ENCODE measurements around the gene MMRN2.

MMRN2 gene

DNA sequence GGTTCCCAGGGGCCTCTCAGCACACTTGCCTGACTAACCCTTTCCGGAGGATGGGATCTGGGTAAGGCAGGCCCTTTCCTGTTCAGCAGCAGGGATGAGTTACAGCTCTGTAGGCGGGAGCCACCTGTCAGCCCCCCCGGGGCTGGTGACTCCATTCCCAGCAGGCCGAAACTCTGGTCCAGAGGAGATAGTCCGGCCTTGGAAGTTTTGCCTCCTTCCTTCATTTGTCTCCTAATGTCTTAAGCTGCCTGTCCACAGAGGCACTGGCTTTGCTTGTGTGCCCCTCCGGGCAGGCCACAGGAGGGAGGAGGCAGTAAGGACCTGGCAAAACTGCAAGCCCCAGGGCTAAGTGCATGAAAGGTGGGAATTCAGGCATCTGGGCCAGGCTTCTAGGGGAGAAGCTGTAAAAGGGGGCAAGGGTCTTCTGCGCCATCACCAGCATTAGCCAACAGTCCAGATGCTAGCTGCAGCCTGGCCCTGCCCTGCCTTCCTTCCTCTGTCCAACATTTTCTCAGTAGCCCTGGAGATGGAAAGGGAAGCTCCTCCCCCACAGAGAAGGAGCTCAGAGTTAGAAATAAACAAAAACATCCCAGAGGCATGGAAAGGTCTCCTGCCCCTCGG lies 12.1 kb upstream of the MMRN2 start:
- no peak for DNase-seq (ENCODE audit: low read depth in 1 of 2, low spot score in 1 of 2)

DNA sequence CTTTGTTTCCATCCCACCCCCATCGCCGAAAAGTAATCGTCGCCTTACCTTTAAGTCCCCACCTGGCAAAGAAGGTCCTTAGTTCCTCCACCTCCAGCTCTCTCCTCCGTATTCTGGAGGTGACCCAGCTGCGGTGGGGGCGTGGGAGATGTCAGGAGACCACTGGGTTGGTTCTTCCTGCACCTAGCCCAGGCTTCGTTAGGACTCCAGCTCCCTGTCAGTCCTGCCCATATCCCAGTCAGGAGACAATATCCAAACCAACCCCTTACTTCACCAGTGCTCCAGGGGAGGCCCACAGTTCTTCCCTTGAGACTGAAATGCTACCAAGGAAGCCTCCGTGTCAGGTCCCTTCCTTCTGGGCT lies 11.6 kb upstream of the MMRN2 start:
- DNase-seq (ENCODE audit: low read depth in 1 of 2, low spot score in 1 of 2) = no peak

DNA sequence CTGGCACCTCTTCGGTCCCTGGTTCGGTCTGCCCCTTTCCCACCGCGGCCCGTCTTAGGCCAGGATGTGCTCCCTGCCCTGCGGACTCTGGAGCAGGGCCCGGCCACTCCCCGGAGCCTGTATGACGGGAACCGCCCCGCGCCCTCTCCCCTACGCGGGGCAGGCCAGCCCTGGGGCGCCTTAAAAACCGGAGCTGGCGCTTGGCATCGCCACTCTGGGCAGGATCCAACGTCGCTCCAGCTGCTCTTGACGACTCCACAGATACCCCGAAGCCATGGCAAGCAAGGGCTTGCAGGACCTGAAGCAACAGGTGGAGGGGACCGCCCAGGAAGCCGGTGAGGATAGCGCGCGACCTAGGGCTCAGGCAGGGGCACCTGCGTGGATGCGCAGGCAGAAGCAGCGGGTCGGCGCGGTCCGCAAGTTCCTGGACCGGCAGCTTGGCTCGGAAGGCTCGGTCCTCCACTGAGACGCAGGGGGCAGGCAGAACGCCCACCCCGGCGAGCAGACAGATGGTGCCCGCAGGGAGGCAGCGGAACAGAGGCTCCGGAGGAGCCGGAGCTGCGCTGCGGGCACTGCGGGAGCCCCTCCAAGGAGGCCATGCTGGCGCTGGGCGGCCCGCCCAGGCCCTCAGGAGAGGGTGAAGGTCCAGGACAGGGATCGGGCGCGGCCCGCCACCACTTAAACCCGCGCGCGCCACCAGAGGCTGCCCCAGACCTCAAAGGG lies 11.0 kb upstream of the MMRN2 start, which contains the start of gene ADIRF:
TSS of gene ADIRF (plus strand) at position 212 of the 723 bp plus-strand sequence. CDS start at position 275, 63 bp downstream.
- DNase-seq (ENCODE audit: low read depth in 1 of 2, low spot score in 1 of 2) = peak in 1 of 2 donors; percentile 4

DNA sequence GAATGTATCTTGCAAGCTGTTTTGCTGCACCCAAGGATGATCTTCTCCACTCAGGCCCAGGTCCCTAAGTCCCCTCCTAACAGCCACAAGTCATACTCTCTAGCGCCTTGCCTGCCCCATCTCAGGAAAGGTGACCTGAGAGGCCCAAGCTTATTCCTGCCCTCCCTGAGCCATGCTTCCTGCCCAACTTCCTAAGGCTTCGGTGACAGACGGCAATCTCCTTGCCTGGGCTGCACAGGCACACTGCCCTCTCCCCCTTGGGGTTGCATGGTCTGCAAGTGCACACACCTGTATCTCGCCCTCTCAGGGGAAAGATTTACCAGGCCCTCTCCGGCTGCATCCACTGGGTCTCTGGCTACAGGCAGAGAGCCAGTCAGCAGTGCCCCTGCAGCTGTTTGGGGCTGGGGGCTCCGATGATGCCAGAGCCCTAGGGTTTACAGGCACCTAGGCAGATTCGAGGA lies 10.1 kb upstream of the MMRN2 start:
- DNase-seq (ENCODE audit: low read depth in 1 of 2, low spot score in 1 of 2) = peak in 1 of 2 donors; percentile 1

DNA sequence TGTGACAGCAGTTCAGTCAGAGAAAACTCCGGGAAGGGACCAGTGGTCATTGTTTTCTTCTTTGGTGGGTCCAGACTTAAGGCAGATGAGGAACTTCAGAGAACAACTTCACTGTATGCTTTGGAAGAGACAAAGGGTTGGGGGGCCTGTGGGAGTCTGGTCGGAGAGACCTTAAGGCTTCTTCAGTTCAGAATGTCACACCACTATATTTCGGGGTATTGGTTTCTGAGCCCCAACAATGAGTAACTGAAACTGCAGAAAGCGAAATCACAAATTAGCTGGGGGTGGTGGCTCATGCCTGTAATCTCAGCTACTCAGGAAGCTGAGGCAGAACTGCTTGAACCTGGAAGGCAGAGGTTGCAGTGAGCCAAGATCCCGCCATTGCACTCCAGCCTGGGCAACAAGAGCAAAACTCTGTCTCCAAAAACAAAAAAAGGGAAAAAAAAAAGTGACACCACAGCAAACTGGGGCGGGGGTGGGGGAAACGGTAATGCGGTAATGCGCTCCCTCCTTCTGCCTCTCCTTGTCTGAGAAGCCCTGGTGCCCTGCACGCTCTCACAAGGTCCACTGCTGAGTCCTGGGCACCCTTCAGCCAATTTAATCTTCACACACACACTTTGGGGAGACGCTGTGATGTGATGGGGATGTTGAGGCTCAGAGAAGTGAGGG lies 8.7 kb upstream of the MMRN2 start:
- DNase-seq (ENCODE audit: low read depth in 1 of 2, low spot score in 1 of 2) = no peak

DNA sequence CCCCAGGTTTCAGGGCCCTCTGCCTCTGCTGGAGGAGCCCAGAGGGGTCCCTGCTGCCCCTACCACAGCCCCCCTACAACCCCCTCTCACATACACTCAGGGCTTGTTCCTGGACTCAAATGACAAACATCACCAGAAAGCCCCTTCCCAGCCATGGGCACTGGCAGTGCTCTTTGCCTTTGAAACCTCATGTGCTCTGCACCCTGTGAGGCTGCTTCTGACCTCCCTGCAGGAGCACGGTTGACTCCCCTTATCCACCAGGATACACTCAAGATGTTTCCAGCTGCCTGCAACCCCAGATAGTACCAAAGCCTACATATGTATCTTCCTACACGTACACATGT lies 7.4 kb upstream of the MMRN2 start:
- no peak for DNase-seq (ENCODE audit: low read depth in 1 of 2, low spot score in 1 of 2)

DNA sequence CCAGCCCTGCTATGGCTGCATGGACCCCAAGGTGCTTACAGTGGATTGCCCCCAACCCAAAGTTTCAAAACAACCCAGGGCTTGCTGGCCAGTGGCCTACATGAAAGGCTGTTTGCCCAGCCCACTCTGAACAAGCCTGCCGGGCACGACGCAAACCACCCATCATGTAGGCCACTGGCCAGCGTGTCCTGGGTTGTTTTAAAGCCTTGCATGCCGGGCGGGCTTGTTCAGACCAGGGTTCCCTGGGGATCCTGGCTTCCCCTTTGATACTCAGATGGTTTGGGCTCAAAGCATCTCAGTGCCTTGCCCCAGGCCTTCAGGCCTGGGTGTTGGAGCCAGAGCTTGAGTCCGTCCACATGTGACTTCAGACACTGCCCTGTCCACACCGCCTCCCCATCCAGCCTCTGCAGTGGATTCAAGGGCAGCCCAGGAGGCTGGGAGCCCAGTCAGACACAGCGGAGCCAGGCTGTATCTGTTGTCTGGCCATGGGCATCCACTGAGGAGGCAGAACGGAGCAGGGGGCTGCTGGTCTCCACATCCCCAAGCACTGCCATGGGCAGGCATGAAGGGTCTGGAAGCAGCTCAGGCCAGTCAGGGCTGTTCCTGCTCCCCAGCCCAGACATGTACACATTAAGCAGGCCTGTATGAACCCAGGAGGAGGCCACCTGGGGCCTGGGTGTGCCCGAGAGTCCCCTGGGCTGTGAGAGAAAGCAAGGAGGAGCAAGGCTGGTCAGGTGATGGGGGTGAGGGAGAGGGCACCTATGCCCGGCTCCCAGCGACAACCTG lies 6.8 kb upstream of the MMRN2 start:
- DNase-seq (ENCODE audit: low read depth in 1 of 2, low spot score in 1 of 2) = peak in 1 of 2 donors; percentile 2

DNA sequence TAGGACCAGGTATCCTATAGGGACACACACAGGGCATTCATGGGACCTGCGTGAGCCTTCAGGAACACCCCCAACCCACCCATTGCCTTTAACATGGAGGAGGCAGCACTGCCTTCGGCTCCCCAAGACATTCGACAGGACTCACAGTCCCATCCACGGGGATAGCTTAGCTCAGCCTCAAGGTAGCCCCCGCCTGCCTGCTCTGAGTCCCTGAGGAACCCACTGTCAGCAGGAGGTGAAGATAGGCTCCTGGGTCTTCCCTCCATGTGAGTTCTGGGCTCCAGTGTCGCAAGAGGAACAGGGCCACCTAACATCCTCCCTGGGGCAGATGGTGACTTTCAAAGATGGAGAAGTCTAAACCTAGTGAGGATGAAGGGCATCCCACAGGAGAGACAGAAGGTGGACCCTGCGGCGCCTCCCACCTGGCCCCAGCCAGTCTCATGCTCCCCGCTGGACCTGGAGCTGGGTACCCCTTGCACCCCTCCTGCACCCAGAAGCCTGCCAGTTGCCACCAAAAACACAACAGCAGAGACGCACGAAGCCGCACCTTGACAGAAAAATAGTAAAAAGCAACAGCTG lies 6.0 kb upstream of the MMRN2 start:
- DNase-seq (ENCODE audit: low read depth in 1 of 2, low spot score in 1 of 2) = peak in 1 of 2 donors; percentile 2

DNA sequence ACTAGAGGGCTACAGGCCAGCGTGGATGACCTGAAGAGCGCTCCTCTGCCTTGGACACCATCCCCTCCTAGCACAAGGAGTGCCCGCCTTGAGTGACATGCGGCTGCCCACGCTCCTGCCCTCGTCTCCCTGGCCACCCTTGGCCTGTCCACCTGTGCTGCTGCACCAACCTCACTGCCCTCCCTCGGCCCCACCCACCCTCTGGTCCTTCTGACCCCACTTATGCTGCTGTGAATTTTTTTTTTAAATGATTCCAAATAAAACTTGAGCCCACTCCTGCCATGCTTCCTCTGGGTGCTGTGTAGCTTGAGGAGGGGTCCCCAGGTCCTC lies 5.5 kb upstream of the MMRN2 start:
- DNase-seq (ENCODE audit: low read depth in 1 of 2, low spot score in 1 of 2) = no peak

DNA sequence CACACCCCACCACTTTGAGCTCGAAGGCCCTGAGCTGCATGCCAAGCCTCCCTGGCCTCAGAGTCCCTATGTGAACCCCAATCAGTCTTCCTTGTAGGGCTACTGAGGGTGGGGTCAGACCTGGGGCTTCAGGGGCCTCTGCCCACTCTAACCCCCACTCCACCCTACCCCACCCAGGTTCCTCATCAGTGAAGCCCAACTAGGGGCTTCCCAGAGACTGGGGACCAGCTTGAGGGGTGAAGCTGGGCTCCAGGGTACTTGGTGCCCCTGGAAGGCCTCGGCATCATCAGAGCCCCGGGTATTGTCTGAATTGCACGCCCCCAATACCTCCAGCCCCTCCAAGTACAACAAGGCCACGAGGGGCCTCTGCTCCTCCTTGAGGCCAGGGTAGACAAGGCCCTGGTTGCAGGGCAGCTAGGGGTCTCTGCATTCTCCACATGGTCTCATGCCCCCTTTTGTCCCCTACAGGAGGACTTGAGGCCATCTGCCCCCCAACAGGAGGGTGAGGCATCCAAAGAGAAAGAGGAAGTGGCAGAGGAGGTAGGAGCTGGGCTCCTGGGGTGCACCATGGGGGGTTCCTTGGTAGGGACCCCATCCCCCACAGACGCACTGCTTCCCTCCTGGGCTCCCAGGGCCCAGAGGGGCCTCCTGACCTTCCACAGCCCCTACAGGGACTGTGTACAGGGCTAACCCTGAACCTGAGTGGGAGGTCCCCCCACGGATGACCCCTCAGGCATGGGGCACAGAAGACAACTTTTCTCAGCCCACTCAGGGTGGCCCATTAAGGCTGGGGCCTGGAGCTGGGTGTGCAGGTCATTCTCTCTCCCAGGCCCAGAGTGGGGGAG lies 4.9 kb upstream of the MMRN2 start:
- no peak for DNase-seq (ENCODE audit: low read depth in 1 of 2, low spot score in 1 of 2)

DNA sequence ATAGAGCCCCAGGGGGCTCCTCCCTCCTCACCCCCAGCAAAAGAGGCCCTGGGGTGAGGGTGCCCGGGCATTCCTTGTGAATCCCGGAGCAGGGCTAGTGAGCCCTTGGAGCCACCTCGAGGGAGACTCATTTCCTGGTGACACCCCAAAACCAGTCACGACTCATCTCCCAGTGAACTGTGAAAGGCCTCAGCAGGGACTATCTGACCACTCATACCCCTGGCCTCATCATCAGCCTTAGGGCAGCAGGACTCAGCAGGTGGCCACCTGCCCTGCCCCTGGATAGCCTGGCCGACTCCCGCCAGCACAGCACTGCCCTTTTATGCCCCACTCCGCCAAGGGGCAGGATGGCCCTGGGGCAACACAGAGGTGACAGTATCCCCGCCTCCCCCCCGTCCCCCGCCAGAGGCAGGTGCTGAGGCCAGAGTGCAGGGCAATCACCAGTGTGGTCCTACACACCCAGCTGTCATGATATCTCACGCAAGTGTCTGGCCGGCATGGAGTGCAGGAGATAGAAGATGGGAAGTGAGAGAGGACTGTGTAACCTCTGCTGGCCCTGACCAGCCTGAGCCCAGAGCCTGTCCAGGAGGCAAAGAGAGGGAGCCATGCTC lies 4.2 kb upstream of the MMRN2 start:
- no peak for DNase-seq (ENCODE audit: low read depth in 1 of 2, low spot score in 1 of 2)

DNA sequence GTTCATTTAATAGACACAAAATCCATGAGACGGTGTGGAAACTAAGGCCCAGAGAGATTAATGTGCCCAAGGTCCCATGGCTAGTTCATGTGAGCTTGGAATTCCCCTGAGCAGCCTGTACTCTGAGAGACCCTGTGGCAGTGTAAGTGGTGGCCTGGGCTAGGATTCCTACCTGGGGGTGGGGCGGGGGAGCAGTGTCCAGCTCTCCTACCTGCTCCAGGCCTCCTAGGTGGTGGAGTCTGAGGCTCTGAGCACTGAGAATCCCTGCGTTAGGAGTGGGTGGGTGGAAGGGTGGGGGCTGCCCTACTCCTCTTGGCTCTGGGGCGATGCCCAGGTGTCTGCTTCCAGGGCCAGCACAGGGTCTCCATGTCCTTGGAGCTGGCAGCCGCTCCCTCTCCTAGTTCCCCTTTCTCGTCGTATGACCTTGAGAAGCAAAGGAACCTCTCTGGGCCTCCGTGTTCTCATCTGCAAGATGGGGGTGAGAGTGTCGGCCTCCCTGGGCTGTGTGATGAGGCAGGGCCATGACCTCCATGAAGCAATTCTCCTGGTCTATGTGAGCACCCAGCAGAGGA lies 3.5 kb upstream of the MMRN2 start:
- DNase-seq (ENCODE audit: low read depth in 1 of 2, low spot score in 1 of 2) = no peak

DNA sequence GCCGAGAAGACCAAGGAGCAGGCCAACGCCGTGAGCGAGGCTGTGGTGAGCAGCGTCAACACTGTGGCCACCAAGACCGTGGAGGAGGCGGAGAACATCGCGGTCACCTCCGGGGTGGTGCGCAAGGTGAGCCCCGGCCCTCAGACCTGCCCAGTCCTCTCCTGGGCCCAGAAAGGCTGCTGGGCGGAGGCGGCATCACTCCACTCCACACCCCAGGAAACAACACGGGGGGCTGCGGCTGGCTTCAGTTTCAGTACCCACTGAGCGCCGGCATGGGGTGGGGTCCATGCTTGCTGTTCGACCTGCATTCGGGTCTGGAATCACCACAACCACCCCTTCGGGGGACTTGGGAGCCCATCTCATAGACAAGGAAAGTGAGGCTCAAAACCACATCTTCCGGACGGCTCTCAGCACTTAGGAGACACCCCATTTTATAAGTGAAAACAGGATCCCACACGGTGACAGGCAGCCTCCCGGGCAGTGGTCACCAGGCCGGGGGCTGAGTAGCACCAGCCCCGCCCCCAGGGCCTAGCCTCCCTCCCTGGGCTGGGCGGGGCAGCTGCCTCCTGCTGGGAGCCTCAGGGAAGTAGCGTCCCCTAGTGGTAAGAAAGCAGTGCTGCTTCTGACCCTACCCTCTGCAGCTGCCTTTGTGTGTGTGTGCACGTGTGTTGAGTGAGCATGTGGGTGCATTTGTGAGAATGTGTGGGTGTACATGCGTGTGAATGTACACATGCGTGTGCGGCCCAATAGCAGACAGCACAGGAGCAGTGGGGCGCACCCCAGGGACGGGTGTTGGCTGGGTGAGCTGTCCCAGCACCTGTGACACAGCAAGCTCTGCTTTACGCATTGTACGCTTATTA lies 2.8 kb upstream of the MMRN2 start:
- no peak for DNase-seq (ENCODE audit: low read depth in 1 of 2, low spot score in 1 of 2)

DNA sequence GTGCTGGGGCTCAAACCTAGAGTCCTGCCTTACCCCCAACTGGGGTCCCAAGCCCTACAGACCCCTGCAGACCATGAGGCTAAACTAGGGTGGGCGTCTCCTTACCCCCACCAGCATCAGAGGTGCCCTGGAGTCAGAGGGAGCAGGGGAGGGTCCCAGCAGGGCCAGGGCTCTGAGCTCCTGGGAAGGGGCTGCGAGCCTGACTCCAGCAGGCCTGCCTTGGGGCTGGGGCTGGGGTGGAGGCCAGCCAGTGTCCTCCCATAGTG lies 2.3 kb upstream of the MMRN2 start:
- DNase-seq (ENCODE audit: low read depth in 1 of 2, low spot score in 1 of 2) = no peak

DNA sequence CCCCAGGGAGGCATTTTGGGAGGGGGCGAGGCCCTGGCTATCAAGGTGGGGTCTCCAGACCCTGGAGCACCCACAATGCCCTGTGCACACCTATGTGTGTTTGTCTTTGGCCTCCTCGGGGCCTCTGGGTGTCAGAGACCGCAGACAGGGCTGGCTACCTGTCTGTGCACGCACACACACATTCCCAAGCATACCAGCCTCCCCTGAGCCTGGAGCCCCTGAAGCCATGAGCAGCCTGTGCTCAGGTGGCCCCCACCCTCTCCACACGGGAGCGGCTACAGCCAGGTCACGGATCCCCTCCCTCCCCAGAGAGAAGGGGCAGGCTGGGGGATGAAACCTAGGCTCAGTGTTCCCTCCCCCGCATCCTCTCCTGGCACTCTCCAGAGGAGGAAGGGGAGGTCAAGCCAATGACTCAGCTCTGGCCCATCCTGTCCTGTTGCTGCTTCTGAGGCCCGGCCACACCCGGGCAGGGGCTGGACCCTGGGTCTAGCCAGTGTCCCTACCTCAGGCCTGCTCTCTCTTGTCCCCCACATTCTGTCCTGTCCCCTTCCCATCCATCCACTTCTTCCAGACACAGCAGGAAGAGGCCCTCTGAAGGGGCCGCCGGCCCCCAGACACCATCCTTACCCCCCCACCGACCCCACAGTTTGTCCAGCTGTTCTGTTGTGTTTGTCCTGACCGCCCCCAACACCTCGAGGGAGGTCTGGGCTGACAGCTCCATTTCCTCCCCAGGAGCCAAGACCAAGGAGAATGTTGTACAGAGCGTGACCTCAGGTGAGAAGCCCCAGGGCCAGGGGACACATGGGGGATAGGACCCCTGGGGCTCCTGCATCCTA lies 1.7 kb upstream of the MMRN2 start:
- DNase-seq (ENCODE audit: low read depth in 1 of 2, low spot score in 1 of 2) = no peak

DNA sequence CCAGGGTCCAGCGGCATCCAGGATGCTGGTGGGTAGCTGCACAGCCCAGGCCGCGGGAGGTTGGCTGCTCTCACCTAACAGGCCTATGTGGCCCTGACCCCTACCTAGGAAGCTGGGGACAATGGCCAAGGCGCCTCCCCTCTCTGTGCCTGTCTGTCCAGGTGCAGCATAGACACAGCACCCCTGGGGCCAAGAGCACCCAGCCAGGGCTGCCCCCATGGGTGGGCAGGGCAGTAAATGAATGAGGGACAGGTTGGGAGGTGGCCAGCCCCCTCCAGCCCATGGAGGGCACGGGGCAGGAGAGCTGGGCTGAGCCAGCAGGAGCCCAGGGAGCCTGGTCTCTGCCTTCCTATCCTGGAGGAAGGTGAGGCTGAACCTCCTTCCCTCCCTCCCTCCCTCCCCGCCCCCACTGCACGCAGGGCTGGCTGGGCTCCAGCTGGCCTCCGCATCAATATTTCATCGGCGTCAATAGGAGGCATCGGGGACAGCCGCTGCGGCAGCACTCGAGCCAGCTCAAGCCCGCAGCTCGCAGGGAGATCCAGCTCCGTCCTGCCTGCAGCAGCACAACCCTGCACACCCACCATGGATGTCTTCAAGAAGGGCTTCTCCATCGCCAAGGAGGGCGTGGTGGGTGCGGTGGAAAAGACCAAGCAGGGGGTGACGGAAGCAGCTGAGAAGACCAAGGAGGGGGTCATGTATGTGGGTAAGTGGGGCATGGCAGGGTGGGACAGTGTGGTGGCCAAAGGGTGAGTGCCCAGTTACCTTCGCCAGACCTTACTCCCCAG lies 893 bp upstream of the MMRN2 start, which contains the start of gene SNCG:
TSS of gene SNCG (plus strand) at position 484 of the 785 bp plus-strand sequence. CDS start at position 583, 99 bp downstream.
- DNase-seq (ENCODE audit: low read depth in 1 of 2, low spot score in 1 of 2) = no peak

DNA sequence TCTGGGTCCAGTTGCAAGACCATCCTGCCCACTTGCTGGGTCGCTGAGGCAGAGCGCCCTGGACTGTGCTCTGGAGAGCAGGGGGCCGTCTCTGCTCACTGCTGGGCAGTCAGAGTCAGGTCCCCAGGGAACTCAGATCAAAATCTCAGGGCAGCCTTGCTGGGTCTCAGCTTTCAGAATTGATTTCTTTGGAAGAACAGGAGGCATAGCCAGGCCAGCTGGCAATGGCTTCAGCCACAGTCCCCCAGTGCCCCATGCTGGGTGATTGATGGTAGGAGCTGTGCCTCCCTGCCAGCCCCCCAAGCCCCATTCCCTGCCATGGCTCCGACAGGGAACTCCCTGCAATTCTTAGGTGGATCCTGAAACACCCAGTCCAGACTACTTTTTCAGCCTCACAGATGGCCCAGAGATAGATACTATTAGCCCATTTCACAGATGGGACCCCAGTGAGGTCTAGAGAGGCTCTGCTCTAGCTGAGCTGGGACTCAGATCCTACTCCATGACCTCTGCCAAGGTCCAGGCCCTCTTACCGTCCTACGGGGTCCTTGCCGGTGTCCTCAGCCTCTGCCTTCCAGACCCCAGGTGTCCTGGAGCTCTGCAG lies 467 bp downstream of the MMRN2 start:
- no peak for DNase-seq (ENCODE audit: low read depth in 1 of 2, low spot score in 1 of 2)

Measured in activated T-helper 1 cell treated with anti-CD3 and anti-CD28 coated beads, Interleukin-2, amount 50 U/mL, for 16 hours (primary cell).